ENCODE data around the gene CCSER1.

DNA sequence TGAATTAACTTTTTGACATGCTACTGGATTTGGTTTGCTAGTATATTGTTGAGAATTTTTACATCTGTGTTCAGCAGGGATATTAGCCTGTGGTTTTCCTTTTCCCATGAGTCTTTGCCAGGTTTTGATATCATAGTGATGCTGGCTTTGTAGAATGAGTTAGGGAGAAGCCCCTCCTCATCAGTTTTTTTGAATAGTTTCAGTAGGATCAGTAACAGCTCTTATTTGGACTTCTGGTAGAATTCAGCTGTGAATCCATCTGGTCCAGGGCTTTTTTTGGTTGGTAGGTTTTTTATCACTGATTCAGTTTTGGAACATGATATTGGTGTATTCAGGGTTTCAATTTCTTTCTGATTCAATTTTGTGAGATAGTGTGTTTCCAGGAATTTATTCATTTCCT lies 1386.1 kb downstream of the CCSER1 start:
- TF ChIP-seq, protein P1, sequence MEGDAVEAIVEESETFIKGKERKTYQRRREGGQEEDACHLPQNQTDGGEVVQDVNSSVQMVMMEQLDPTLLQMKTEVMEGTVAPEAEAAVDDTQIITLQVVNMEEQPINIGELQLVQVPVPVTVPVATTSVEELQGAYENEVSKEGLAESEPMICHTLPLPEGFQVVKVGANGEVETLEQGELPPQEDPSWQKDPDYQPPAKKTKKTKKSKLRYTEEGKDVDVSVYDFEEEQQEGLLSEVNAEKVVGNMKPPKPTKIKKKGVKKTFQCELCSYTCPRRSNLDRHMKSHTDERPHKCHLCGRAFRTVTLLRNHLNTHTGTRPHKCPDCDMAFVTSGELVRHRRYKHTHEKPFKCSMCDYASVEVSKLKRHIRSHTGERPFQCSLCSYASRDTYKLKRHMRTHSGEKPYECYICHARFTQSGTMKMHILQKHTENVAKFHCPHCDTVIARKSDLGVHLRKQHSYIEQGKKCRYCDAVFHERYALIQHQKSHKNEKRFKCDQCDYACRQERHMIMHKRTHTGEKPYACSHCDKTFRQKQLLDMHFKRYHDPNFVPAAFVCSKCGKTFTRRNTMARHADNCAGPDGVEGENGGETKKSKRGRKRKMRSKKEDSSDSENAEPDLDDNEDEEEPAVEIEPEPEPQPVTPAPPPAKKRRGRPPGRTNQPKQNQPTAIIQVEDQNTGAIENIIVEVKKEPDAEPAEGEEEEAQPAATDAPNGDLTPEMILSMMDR (IDR thresholded peaks at IDR 0.05), result no peak
- TF ChIP-seq EZH2 (IDR thresholded peaks at IDR 0.05; ENCODE audit: borderline replicate concordance, insufficient read depth, low read depth, low read length, poor library complexity, severe bottlenecking), result no peak

Data from B cell (primary cell).